ENCODE results near the gene CCDC198.

CCDC198 gene

DNA sequence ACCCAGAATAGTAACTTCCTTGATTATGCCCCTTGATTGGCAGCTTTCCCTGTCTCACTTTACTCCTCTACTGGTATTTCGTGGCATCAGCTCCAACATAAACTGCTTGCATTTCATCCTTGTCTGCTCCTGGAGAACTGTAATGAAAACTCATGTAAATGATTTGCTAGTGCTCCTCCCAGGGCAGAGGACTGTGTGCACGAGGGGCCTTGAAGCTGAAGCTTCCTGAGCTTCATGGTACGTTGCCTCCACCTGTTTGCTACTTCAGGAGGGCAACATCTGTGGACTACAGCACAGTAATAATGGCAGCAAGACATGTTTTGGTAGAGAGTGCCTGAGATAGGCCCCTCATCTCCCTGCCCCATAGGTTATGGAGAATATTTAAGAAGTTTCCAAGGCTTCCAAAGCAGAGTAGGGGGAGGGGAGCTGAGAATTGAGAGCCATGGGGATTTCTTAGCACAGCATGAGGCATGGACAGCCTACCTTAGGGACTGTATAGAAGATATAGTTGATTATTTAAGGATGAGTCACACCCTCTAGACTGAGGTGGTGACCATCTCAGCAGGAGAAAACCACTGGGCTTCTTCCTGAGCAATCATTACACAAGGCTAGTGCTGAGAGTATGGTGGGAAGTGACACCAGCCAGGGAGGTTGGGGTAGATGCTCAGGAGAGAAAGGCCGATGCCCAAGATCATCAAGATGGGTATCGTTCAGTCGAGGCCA, 29.5 kb downstream of the CCDC198 start:
- DNase-seq (ENCODE audit: low read depth in 1 of 2, low spot score in 1 of 2) = no peak

DNA sequence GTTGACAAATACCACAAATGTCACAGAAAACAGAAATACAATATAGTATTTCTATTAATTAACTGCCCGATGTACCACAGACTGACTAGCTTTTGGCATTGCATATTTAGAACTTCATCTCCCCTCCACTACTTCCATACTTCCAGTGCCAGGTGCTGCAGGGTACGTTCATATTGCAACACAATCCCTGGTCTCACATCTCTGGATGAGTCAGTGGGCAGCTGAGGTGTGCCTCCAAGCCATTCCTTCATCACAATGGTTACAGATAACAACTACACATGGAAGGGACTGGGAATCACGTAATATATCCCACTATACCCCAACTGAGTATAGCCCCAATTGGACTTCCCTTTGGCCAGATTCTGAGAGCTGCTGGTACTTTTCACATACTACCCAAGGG, 31.1 kb downstream of the CCDC198 start:
- DNase-seq (ENCODE audit: low read depth in 1 of 2, low spot score in 1 of 2) = no peak

DNA sequence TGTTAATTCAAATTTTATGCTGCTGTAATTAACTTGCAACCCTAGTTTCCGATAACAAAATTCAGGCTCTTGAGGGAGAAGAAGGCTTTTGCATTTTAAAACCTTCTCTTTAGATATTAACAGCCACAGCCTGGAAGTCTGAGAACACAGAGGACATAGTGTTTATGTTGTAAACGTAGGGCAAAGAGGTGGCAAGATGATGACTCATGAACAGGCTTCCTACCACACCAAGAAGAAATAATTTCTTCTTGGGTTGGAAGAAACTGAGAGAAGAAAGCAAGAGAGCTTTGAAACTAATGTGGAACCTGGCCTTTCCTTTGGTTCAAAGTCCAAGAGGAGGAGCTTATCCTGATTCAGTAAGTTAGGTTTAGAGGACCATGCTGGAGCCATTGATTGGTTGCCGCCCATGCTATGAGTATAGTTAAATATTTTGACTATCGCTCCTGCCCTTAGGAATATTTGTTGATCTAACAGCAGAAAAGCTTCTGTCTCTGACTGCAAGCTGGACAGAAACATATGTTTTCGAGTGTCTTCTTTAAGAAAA, 31.8 kb downstream of the CCDC198 start:
- DNase-seq (ENCODE audit: low read depth in 1 of 2, low spot score in 1 of 2) = no peak

DNA sequence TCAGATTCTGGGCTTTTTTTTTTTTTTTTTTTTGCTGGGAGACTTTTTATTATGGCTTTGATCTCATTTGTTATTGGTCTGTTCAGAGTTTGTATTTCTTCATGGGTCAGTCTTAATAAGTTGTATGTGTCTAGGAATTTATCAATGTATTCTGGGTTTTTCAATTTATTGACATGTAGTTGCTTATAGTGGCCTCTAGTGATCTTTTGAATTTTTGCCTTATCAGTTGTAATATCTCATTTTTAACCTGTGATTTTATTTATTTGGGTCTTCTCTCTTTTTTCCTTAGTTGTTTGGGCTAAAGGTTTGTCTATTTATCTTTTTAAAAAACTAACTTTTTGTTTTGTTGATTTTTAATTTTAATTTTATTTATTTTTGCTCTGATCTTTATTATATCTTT, 57.7 kb downstream of the CCDC198 start:
- DNase-seq (ENCODE audit: low read depth in 1 of 2, low spot score in 1 of 2) = no peak

DNA sequence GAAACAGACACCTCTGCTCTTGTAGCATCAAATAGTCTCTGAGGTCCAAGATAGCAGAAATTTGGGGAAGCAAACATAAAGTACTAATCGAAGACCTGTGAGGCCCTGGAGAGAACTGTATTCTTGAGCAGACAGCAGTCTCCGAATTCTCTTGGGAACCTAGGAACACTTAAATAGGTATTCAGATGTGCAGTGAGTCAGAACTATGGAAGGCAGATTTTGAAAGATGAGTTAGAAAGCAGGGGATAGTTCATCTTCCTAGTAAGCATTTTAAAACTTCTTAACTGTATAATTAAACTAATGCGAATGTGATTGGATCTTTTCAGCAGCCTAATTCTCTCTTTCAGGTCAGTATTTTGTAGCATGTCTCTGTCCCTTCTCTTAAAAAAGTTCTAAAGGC, 72.7 kb downstream of the CCDC198 start:
- DNase-seq (ENCODE audit: low read depth in 1 of 2, low spot score in 1 of 2) = no peak

DNA sequence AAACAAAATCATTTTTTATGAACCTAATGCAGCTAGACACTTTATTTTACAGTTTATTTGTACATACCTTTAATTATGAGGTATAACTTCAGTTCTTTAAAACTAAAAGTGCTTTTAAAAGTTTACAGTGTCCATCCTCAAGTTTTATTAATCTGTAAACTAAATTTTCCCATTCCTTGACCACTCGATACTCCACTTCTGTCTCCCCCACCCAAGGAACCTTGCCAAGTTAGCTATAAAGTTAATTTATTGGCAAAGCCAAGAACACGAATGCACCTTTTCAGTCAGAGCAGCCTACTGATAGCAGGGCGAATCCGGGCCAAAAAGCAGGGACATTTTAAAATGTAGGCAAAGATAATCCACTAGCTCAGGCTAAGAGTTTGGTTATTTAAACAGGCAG, 73.6 kb downstream of the CCDC198 start:
- DNase-seq (ENCODE audit: low read depth in 1 of 2, low spot score in 1 of 2) = no peak
